Endothelial cell (in vitro differentiated cells): ENCODE results near the gene EXOSC6. TPM values are rescaled to one million over a fixed set of nuclear protein-coding genes. Genes with fewer than 3 reads are reported as not detected.
A peak's percentile ranks its signal among the peaks of the same experiment; 100 is the strongest.
"Not testable (repeated sequence)": the region's sequence is repeated elsewhere in the genome, so short reads cannot be mapped to it uniquely, and the experiment has no call there.

ENCODE experiments used
- DNase-seq: peaks from one replicate; pipeline ENCODE4 v3.0.0; 2021; ENCODE audit warnings: low spot score
- H3K27ac Mint-ChIP-seq: one replicate; pipeline ENCODE4 v1.8.0; 2021; ENCODE audit warnings: mixed read lengths, inconsistent platforms; ENCODE audit not compliant: unreplicated experiment
- H3K27me3 Mint-ChIP-seq: one replicate; pipeline ENCODE4 v1.8.0; 2021; ENCODE audit warnings: mild to moderate bottlenecking, moderate library complexity, mixed read lengths, inconsistent platforms; ENCODE audit not compliant: unreplicated experiment
- H3K36me3 Mint-ChIP-seq: one replicate; pipeline ENCODE4 v1.8.0; 2021; ENCODE audit warnings: mild to moderate bottlenecking, low read depth, mixed read lengths, inconsistent platforms; ENCODE audit not compliant: unreplicated experiment
- H3K4me1 Mint-ChIP-seq: one replicate; pipeline ENCODE4 v1.8.0; 2021; ENCODE audit warnings: mild to moderate bottlenecking, mixed read lengths, inconsistent platforms; ENCODE audit not compliant: unreplicated experiment
- H3K4me3 Mint-ChIP-seq: one replicate; pipeline ENCODE4 v1.8.0; 2021; ENCODE audit warnings: mild to moderate bottlenecking, mixed read lengths, inconsistent platforms; ENCODE audit not compliant: unreplicated experiment
- H3K9me3 Mint-ChIP-seq: one replicate; pipeline ENCODE4 v1.8.0; 2021; ENCODE audit warnings: mixed read lengths, inconsistent platforms; ENCODE audit not compliant: unreplicated experiment
- total RNA-seq: library from RNA; stranded (reverse); fragmentation: NEBNext Ultra II Directional; extraction: Animal tissue kit (Norgen Biotek cat#: 25700); gene quantifications from one replicate; pipeline ENCODE4 v1.2.1, GENCODE V29; 2021; ENCODE audit not compliant: unreplicated experiment

The EXOSC6 gene
- total RNA-seq, 1 donor from 2014 or later, result 25.1 TPM

- H3K27me3 Mint-ChIP-seq, H3K4me1 Mint-ChIP-seq, H3K9me3 Mint-ChIP-seq, H3K27ac Mint-ChIP-seq, H3K4me3 Mint-ChIP-seq, H3K36me3 Mint-ChIP-seq, DNase-seq: not testable (repeated sequence)
Observed at GRCh38 chr16:70199170-70199569, 52.6 kb downstream of the EXOSC6 start.

GRCh38 chr16:70198666-70199065 is 53.1 kb downstream of the EXOSC6 start:
- not testable (repeated sequence) for DNase-seq, H3K27me3 Mint-ChIP-seq, H3K4me3 Mint-ChIP-seq, H3K36me3 Mint-ChIP-seq, H3K27ac Mint-ChIP-seq, H3K4me1 Mint-ChIP-seq, H3K9me3 Mint-ChIP-seq

GRCh38 chr16:70198230-70198629 is 53.5 kb downstream of the EXOSC6 start:
- not testable (repeated sequence) for H3K9me3 Mint-ChIP-seq, DNase-seq, H3K27me3 Mint-ChIP-seq, H3K36me3 Mint-ChIP-seq, H3K4me3 Mint-ChIP-seq, H3K27ac Mint-ChIP-seq, H3K4me1 Mint-ChIP-seq

GRCh38 chr16:70197611-70198010 is 54.1 kb downstream of the EXOSC6 start:
- H3K4me3 Mint-ChIP-seq, H3K36me3 Mint-ChIP-seq, H3K27ac Mint-ChIP-seq, H3K4me1 Mint-ChIP-seq, H3K9me3 Mint-ChIP-seq, H3K27me3 Mint-ChIP-seq: not testable (repeated sequence)
- DNase-seq, result peak; percentile 25

Other genes with a start within 250 kb of the EXOSC6 start
- 43.4 TPM for gene PDPR, start 137.6 kb downstream of the EXOSC6 start, total RNA-seq
- 1.0 TPM for gene CLEC18C, start 78.2 kb downstream of the EXOSC6 start, total RNA-seq
- 60.4 TPM for gene AARS1, start 37.6 kb upstream of the EXOSC6 start, total RNA-seq
- gene DDX19B, start 47.2 kb upstream of the EXOSC6 start, total RNA-seq, result 37.1 TPM
- 35.3 TPM for gene DDX19A, start 95.0 kb upstream of the EXOSC6 start, total RNA-seq
- 87.0 TPM for gene ST3GAL2, start 187.2 kb upstream of the EXOSC6 start, total RNA-seq
- gene FCSK, start 202.7 kb upstream of the EXOSC6 start, total RNA-seq, result 14.7 TPM